EL (cell line): ENCODE measurements around the gene NSDHL.

Experiments used
- DNase-seq: peaks from one replicate; pipeline ENCODE4 v3.0.0-alpha.2; 2016

NSDHL gene

DNA sequence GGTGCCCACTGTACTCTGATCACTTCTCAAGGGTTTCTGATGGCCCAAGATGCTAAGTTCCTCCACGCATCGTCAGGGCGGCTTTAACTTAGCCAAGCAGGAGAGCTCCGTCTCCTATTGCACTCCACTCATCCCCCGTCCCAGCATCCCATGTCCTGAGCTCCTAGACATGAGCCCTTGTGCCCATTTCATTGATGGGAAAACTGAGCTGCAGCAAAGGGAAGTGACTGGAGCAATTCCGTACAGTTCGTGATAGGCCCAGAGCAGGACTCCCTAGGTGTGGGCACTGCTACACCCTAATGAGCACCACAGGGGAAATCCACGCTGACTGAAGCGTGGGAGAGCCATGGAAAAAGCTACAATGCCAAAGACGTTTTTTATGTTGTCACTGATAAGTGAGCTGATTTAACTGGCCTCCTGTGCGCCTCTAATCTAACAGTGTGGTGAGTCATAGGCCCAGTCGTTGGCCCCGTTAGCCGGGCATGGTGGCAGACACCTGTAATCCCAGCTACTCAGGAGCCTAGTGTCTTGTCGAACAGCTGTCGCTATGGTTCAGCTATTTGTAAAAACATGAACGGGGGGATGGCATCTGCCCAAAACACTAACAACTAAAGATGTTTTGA lies 14.9 kb downstream of the NSDHL start:
- no peak for DNase-seq

DNA sequence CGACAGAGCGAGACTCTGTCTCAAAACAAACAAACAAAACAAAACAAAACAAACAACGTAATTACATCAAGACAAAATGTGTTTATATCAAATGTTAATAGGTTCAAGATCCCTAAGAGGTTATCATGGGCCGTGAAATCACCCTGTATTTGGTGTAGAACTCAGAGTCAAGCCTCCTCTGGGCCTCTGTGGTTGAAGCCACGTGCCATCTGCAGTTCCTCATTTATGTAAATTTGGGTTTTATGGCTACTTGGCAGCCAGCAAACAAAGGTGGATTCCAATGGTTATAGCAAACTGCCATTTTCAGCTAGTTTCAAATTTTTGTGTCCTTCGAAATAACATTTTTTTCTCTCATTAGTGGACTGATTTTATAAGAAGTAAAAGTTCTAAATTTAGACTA lies 16.4 kb downstream of the NSDHL start:
- DNase-seq: no peak

DNA sequence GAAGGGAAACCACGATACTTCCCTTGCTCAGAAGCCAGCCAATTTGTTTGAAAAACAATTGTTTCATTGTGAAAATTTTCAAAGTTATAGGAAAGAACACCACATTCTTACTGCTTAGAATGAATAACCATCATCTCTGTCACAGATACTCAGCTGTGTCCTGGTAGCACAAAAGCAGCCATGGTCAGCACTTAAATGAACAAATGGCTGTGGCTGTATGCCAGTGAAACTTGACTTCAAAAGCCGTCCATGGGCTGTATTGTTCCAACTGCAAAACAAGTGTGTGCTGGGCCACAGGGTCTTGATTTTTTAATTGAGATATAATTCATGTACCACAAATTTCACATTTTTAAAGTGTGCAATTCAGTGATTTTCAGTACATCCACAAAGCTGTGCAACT lies 19.6 kb downstream of the NSDHL start:
- DNase-seq: no peak

DNA sequence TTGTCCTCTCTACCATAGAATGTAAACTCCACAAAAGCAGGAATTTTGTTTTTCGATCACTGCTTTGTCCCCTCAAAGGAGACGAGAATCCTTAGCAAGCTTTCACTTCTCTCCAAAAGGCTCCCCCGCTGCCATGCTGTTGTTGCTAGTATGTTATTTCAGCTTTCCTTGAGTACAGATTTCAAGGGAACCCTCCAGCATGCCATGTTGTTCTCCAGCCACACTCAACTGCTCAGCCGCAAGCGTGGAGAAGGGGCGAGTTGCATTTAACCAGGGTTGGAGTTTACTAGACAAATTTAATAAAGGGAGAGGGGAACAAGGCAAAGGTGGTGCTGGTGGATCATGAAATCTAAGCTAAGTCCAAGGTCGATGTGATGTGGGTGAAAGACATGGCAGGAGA lies 23.1 kb downstream of the NSDHL start:
- DNase-seq: no peak

DNA sequence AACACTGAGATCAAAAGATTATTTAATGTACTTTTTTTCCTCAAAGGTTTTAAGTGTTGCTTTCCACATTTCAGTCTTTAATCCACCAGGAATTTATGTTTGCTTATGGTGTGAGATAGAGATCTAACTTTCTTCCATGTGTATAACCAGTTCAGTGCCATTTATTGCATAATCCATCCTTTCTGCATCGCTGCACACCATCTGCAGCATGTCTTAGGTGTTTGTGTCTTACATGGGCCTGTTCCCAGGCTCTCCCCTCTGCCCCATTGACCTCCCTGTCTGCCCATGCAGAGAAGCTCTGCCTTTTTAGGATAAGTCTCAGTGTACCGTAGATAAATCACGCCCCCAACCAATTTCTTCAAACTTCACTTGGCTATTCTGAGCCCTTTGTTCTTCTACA lies 30.3 kb downstream of the NSDHL start:
- no peak for DNase-seq

DNA sequence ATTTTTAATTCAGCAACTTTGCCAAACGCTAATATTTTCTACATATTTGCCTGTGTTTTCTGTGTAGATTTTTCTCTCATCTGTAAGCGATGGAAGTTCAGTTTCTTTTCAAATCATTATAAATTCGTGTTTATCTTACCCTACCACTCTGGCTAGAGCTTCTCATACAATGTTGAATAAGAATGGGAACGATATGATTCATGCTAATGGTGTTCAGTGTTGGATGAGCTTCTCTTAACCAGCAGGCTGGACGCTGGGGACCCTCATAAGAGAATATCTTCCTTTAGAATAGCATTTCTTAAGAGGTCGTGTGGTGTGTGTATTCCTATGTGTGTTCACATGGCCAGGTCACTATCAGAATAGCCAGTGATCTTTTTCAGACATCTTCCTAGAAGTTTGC lies 31.0 kb downstream of the NSDHL start:
- DNase-seq: no peak

DNA sequence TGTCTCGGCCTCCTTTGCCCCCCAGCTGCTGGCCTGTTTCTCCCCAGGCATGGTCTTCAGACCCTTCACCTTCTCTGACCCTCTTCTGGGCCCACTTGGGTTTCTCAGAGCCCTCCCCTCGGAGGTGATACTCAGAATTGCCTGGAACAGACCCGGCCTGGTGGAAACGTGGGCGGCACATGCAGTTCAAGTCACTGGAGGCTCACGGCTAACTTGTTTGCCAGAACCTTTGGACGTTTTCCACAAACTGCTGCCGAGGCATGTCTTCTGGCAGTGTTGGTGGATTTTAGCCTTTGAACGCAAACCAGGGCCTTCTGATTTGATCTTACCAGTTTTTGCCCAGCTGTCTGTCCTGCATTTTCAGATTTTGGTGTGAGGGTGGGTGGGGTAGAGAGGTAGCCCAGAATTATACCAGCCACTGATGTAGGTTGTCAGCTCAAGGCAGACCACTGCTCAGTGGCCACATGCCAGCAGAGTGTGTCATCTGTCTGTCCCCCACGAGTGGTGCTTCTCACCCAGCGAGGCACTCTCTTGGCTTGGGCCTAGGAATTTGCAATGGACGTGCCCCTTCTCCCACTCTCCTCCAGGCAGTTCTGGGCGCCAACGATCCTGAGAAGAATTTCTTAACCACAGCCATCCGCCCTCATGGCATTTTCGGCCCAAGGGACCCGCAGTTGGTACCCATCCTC lies 34.5 kb downstream of the NSDHL start:
- no peak for DNase-seq

DNA sequence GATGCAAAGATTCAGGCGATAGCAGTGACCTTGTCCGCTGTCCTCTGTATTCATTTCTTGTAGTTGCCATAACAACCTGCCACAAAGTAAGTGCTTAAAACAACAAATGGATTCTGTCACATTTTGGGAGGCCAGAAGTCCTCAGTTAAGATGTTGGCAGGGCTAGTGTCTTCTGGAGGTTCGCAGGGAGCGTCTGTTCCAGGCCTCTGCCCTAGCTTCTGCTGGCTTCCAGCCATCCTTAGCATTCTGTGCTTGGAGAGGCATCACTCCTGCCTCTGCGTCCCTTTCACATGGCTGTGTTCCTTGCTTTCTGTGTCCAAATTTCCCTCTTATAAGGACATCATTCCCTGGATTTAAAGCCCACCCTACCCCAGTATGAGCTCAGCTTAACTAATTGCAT lies 35.5 kb downstream of the NSDHL start:
- no peak for DNase-seq

DNA sequence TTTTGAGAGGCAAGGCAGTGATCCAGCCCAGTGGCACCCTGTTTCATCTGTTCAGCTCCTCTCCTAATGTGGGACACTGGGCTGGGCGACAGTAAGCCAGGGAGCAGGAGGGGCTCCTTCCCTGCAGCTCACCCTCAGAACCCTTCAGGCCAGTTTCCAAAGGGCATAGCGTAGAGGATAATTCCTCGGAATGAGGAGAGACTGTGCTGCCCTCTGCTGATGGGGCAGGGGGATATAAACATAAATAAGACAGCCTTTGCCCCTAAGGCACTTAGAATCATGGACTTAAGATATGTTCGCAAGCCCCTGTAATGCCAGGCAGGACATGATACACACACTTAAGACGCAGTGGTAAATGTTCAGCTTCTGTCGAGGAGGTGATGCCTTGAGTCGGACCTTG lies 39.1 kb downstream of the NSDHL start:
- no peak for DNase-seq

DNA sequence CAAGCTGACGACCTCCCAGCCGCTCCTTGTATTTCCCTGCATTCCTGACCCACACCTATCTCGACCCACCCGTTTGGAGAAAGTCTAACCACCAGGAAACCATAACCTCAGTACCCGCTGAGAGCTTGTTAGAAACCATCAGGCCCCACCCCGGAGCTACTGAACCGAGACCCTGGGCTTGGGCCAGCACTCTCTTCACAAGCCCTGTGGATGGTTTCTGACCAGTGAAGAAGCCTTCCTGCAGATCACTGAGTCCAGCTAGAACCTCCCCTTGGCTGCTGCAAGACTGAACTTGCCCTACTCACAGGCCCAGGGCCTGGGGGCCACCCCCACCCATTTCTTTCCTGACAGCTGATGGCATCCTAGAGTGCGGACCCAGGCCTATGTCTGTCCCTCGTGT lies 40.4 kb downstream of the NSDHL start:
- no peak for DNase-seq

DNA sequence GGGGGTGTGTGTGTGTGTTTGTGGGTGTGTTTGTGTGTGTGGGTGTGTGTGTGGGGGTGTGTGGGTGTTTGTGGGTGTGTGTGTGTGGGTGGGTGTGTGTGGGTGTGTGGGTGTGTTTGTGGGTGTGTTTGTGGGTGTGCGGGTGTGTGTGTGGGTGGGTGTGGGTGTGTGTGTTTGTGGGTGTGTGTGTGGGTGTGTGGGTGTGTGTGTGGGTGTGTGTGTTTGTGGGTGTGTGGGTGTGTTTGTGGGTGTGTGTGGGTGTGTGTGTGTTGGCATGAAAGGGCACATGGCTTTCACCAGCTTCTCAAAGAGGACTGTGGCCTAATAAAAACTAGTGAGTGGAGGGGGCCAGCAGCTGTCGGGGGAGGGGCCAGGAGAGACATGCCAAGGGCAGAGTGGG lies 41.7 kb downstream of the NSDHL start:
- DNase-seq: no peak

DNA sequence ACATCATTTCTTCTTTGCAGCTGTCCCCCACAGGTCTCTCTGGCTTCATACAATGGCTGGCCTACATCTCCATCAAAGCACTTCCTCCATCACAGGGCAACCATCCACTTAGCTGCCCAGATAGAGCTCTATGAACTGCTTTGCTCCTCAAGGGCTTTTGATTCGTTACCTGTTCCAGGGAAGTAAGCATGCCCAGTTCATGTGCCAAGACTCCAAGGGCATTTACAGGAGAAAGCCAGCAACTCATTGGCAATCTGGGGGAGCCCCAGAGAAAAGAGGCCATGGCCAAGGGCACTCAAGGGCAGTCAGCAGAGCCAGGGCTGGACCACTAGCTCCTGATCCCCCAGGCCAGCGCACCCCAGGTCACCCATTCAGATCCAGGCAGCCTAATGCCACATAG lies 42.5 kb downstream of the NSDHL start:
- no peak for DNase-seq

DNA sequence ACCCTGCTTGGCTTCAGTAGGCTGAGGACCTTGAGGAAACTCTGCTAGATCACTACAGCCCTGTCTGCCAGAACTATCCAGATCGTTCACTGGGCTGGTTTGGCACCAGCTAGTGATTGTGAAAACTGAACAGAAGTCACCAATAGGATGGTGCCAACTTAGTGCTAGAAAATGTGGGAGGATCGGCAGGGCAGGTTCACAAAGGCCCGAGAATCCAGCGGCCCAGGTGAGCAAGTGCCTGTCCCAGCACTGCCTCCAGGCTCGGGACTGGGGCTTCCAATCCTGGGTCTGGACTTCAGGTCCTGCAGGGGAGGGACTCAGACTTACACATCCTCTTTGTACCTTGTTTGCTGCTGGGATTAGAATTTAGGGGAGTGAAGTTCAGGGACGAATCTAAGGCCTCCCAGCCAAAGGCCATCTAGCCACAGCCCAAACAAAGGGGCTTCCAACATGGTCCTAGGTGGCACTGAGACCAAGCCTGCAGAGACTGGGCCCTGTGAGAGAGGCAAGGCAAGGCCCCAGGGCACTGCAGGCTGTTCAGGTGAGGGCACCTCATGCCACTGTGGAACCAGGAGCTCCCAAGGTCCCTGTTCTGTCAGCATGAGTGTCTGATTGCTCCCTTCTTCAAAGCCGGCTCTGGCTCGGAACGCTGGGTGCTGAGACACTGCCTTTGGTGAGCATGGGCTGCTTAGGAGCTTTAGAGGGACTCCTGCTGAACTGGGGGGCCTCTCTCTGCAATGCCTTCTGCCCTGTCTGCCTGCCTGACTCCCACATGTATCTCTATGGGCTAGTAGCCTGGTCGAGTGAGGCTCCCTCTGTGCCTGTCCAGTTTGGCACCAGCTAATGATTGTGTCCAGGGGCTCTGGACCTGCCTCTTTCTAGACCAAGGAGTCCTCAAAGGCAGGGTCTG lies 46.3 kb downstream of the NSDHL start:
- no peak for DNase-seq

DNA sequence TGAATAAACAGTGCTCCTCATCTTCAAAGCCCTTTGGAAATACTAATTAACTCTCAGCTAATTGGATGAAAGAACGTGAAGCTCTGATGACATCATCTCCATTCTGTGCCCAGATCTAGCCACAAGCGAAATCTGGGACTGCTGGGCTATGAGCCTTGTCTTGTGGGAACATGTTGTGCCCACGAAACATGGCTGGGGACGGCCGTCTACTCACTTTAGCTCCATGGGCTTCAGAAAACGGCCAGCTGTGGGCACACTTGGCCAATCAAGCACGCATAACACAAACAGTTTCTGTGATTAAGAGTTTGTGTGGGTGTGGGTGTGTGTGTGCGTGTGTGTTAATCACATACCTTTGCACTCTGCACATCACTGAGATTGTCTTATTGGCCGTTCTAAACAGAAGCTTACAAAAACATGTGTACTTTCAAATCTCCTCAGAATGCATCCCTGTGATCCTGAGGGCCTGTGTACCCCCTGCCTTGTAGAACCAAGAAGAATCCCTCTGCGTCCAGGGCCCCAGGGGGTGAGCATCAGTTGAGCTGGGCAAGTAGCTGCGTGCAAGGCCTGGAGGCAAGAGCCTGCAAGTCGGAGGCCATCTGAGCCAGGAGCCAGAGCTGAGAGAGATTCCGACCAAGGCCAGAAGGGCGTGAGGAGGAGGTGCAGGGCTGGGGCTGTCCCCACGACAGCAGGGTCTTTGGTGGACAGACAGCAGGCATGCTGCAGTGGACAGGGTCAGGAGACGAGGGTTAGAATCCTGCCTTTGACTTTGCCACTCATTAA lies 48.3 kb downstream of the NSDHL start:
- DNase-seq: no peak

DNA sequence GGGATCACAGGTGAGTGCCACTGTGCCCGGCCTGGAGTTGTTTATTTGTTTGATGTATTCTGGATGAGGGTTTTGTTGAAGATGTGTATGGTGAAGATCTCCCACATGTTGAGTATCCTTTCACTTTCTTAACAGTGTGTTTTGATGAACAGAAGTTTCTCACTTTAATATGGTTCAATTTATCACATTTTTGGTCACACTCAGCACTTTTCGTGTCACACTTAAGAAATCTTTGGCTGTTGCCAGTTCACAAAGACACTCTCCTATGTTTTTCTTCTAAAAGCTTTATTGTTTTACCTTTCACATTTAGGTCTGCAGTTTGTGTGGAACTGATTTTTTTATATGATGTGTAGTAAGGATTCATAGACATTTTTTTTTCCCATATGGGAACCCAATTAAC lies 50.4 kb downstream of the NSDHL start:
- DNase-seq: no peak

DNA sequence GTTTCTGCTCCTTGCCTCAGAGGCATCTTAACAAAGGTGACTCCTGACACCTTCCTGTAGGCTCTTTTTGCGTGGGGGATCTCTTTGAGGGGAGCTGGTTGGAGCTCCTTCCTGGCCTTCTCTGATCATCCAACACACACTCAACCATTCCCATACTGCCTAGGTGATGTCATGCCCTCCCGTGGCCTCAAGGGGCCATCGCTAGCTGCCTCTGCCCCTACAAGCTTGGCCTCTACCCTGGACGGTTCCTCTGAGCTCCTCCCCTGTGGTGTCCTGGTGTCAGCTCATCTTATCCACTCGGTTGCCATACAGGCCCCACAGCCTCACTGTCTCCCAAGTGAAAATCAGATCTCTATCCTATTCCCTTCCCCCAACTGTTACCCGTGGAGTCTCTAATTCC lies 53.3 kb downstream of the NSDHL start:
- no peak for DNase-seq

DNA sequence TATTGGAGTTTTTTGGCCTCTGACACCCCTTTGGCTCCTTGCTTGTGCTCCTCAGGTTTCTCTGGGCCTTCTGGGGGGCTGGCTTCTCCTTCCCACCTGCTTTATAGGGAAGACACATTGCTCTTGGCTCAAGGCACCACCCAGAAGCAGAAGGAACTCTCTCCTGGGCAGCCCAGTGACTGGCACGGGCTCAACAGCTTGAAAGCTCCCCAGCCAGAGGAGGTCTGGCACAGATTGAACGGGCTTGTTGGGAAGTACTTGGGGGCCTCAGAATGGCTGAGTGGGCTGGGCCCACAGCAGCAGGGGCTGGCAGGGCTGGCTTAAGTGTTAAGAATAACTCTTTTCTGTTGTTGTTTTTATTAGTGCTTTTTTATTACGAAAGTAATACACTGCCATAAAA lies 55.9 kb downstream of the NSDHL start:
- no peak for DNase-seq

DNA sequence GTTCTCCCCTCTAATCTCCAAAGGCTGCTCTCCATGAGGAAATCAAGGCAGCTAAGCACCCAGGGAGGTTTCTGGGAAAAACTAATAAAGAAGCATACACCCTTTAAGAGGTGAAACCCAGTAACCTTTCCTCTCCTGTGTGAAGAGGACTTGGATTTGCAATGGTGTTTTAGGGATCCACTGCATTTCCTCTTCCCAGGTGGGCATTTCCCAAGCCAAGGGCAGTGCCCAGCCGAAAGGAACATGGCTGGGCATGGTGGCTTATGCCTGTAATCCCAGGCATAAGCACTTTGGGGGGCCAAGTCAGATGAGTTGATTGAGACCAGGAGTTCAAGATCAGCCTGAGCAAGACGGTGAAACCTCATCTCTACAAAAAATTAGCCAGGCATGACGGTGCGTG lies 61.6 kb downstream of the NSDHL start:
- DNase-seq: no peak

DNA sequence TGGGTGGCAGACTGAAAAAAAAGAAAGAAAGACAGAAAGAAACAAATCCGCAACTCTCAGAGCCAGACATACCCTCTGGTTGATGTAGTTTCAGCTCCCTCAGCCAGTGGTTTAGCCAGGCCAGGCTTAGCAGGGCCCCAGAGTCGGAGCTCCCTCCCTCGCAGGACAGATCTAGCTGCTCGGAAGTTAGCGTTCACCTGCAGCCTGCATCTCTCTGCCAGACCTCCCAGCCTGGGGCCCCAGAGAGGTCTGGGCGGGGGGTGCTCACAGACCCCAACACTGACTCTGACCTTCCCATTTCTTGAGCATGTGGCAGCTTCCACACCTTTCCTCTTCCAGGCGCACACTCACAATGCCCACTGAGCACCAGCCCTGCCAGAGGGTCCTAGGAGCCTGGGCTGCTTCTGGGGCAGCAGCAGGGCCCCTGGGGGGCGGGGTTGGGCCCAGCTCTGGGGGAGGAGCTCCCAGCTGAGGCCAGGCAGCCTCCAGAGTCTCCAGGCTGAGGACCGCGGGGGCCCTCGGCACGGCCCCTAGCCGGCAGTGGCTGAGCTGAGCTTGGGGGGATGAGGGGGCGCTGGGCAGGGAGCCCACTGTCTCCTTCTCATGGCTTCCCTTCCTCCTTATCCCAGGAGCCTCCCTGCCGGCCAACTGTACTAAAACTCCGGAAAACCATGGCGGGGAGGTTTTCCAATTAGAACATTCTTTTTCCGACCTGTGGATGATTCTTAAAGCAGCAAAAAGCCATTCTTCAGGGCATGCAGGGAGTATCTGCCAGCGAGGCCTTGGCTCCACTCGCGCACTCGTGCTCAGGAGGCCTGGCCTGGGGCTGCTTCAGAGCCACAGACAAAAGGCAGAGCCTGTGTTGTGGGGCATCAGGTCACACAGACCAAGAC lies 62.4 kb downstream of the NSDHL start:
- no peak for DNase-seq

DNA sequence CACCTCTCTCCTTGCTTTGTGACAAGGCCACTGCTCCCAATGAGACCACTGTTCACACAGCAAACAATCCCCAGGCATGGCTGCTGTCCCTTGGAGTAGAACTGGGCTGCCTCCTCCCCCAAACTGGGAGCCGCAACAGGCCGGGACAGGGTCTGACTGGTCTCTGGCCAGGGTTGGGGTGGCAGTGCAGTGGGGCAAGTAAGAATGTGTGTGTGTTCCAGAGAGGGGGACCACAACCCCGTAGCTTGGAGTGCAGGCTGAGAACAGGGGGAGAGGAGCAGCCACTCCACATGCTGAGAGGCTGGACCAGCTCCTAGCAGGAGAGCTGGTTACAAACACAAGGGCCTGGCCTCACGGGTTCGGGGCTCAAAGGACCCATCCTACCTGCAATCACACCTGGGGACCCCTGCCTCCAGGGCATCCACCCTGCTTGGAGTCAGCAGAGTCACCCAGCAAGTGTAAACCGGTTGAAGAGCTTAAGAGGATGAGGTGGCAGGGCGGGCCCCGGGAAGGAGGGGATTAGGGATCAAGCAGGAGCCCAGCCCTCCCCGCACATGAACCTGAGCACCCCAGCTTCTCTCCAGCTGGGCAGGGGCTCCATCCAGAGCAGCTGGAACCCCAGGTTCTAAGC lies 63.2 kb downstream of the NSDHL start:
- DNase-seq: no peak

DNA sequence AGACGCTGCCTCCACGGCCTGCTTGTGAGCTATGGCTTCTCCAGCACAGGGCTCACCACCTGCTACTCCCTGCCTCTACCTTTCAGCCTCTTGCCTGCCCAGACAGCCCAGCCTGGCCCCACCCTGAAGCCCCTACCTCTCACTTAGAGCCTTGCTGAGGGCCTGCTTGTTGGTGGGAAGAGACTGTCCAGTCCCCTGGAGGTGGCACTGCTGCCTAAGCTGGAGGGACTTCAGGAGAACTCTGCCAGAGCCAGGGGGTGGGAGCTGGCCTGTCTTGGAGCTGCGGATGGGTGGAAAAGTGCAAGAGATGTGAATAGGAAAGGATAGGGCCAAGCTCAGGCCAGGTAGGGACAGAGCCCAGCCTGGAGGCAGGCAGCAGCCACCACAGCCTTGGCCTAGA lies 64.3 kb downstream of the NSDHL start:
- DNase-seq: no peak
